SK-N-SH treated with all-trans-retinoic acid at 6 μM for 48 hours (cell line): Measurements from ENCODE around the gene UBXN1.
"Not testable (repeated sequence)": the region's sequence is repeated elsewhere in the genome, so short reads cannot be mapped to it uniquely, and the experiment has no call there.

Experiments
- ARNTL ChIP-seq: fragments of 450-650 bp; formaldehyde crosslinking; IDR thresholded peaks from 2 replicates; pipeline ENCODE4 v1.5.0; 2020; ENCODE audit warnings: low read depth, mild to moderate bottlenecking, moderate library complexity, borderline replicate concordance
- CSDC2 ChIP-seq: fragments of 250-450 bp; sonication (Bioruptor Pico); IDR thresholded peaks from 2 replicates; pipeline ENCODE4 v1.5.0; 2020; ENCODE audit warnings: mild to moderate bottlenecking, moderate library complexity
- GLIS3 ChIP-seq: fragments of 250-450 bp; sonication (Bioruptor Pico); IDR thresholded peaks from 2 replicates; pipeline ENCODE4 v1.5.0; 2020; ENCODE audit warnings: mild to moderate bottlenecking, moderate library complexity
- ISL1 ChIP-seq: fragments of 250-450 bp; sonication (Bioruptor Pico); IDR thresholded peaks from 2 replicates; pipeline ENCODE4 v2.1.2; 2022; ENCODE audit warnings: mild to moderate bottlenecking, moderate library complexity
- OSR1 ChIP-seq: fragments of 250-450 bp; sonication (Bioruptor Pico); IDR thresholded peaks from 2 replicates; pipeline ENCODE4 v1.8.0; 2022; ENCODE audit warnings: moderate library complexity, mild to moderate bottlenecking, inconsistent platforms
- PATZ1 ChIP-seq: fragments of 250-450 bp; sonication (Bioruptor Pico); IDR thresholded peaks from 2 replicates; pipeline ENCODE4 v1.8.0; 2020; ENCODE audit warnings: mild to moderate bottlenecking, moderate library complexity, borderline replicate concordance
- RARB ChIP-seq: fragments of 250-450 bp; sonication (Bioruptor Pico); IDR thresholded peaks from 2 replicates; pipeline ENCODE4 v1.8.0; 2021; ENCODE audit warnings: mild to moderate bottlenecking, moderate library complexity
- SNAI2 ChIP-seq: fragments of 250-450 bp; sonication (Bioruptor Pico); IDR thresholded peaks from 2 replicates; pipeline ENCODE4 v1.5.0; 2020; ENCODE audit warnings: mild to moderate bottlenecking, moderate library complexity
- TCF4 ChIP-seq: fragments of 250-450 bp; sonication (Bioruptor Pico); IDR thresholded peaks from 2 replicates; pipeline ENCODE4 v1.8.0; 2021; ENCODE audit warnings: mild to moderate bottlenecking, moderate library complexity, borderline replicate concordance
- TOX ChIP-seq: fragments of 250-450 bp; sonication (Bioruptor Pico); IDR thresholded peaks from 2 replicates; pipeline ENCODE4 v1.8.0; 2021; ENCODE audit warnings: mild to moderate bottlenecking, moderate library complexity, borderline replicate concordance
- ZC3H10 ChIP-seq: fragments of 250-450 bp; sonication (Bioruptor Pico); IDR thresholded peaks from 2 replicates; pipeline ENCODE4 v1.5.1; 2021; ENCODE audit warnings: mild to moderate bottlenecking, moderate library complexity
- ZFP3 ChIP-seq: fragments of 250-450 bp; sonication (Bioruptor Pico); IDR thresholded peaks from 2 replicates; pipeline ENCODE4 v1.5.0; 2020; ENCODE audit warnings: mild to moderate bottlenecking, moderate library complexity
- ZFP30 ChIP-seq: fragments of 450-650 bp; formaldehyde crosslinking; IDR thresholded peaks from 2 replicates; pipeline ENCODE4 v1.5.0; 2022; ENCODE audit warnings: mild to moderate bottlenecking, moderate library complexity

- not testable (repeated sequence) for TF ChIP-seq OSR1 (CRISPR knock-in tag); TCF4 (CRISPR knock-in tag); ARNTL (CRISPR knock-in tag); GLIS3 (CRISPR knock-in tag); PATZ1; SNAI2; TOX (CRISPR knock-in tag); ZC3H10 (CRISPR knock-in tag); CSDC2 (CRISPR knock-in tag); ZFP3 (CRISPR knock-in tag); ISL1 (CRISPR knock-in tag); ZFP30 (CRISPR knock-in tag); RARB (CRISPR knock-in tag)
Observed at GRCh38 chr11:62693624-62694023, 14.8 kb upstream of the UBXN1 start.
